Neural cell (in vitro differentiated cells): ENCODE data around the gene PRKCE. TPM values are rescaled to one million over a fixed set of nuclear protein-coding genes. Genes with fewer than 3 reads are reported as not detected.

Source experiments
- H2AFZ ChIP-seq: fragments of 200-600, 300-800 bp; sonication (generic), shearing (Covaris generic); 2 replicates; pipeline ENCODE4 v1.6.0; 2014; ENCODE audit warnings: low read depth, mild to moderate bottlenecking, antibody characterized with exemption, low read length, moderate library complexity
- H3F3A ChIP-seq: fragments of 200-600 bp; shearing (Covaris generic); 2 replicates; pipeline ENCODE4 v1.6.1; 2016; ENCODE audit warnings: mild to moderate bottlenecking, moderate library complexity, mixed read lengths, antibody characterized with exemption, low read length; ENCODE audit not compliant: insufficient read depth, poor library complexity, severe bottlenecking
- H3K27ac ChIP-seq: fragments of 200-600, 300-800 bp; sonication (generic), shearing (Covaris generic); 2 replicates; pipeline ENCODE4 v1.5.1; 2014; ENCODE audit warnings: mild to moderate bottlenecking, low read length, moderate library complexity
- H3K27me3 ChIP-seq: fragments of 300-800, 200-600 bp; sonication (generic), shearing (Covaris generic); 2 replicates; pipeline ENCODE4 v1.6.0; 2014; ENCODE audit warnings: mild to moderate bottlenecking, low read depth, low read length, moderate library complexity; ENCODE audit not compliant: insufficient read depth
- H3K36me3 ChIP-seq: fragments of 300-800, 200-600 bp; sonication (generic), shearing (Covaris generic); 2 replicates; pipeline ENCODE4 v1.5.1; 2014; ENCODE audit warnings: mild to moderate bottlenecking, antibody characterized with exemption, low read length, moderate library complexity; ENCODE audit not compliant: insufficient read depth
- H3K4me2 ChIP-seq: fragments of 300-800, 200-600 bp; sonication (generic), shearing (Covaris generic); 2 replicates; pipeline ENCODE4 v1.6.0; 2014; ENCODE audit warnings: mild to moderate bottlenecking, low read length
- H3K4me3 ChIP-seq: fragments of 300-800, 200-600 bp; sonication (generic), shearing (Covaris generic); 2 replicates; pipeline ENCODE4 v1.5.1; 2014; ENCODE audit warnings: mild to moderate bottlenecking, low read length, moderate library complexity
- H3K79me2 ChIP-seq: fragments of 200-600 bp; shearing (Covaris generic); replicated peaks from 2 replicates; pipeline ENCODE4 v1.6.0; 2014; ENCODE audit warnings: mild to moderate bottlenecking, low read length, moderate library complexity; ENCODE audit not compliant: insufficient read depth
- H3K9ac ChIP-seq: fragments of 300-800, 200-600 bp; sonication (generic), shearing (Covaris generic); 2 replicates; pipeline ENCODE4 v1.6.1; 2016; ENCODE audit warnings: mild to moderate bottlenecking, low read length, mixed read lengths
- H3K9me2 ChIP-seq: fragments of 200-600 bp; shearing (Covaris generic); 2 replicates; pipeline ENCODE4 v1.6.1; 2016; ENCODE audit warnings: mild to moderate bottlenecking, low read length, mixed read lengths; ENCODE audit not compliant: insufficient read depth
- H3K9me3 ChIP-seq: fragments of 200-600, 300-800 bp; sonication (generic), shearing (Covaris generic); 2 replicates; pipeline ENCODE4 v1.6.1; 2016; ENCODE audit warnings: mild to moderate bottlenecking, mixed run types, low read length, moderate library complexity, mixed read lengths
- H4K20me1 ChIP-seq: fragments of 200-600 bp; shearing (Covaris generic); 2 replicates; pipeline ENCODE4 v1.6.1; 2016; ENCODE audit warnings: mild to moderate bottlenecking, mixed run types; ENCODE audit not compliant: insufficient read depth
- CTCF ChIP-seq: fragments of 450-650 bp; IDR thresholded peaks from 2 replicates; pipeline ENCODE4 v1.5.1; 2014; ENCODE audit warnings: antibody characterized with exemption, mild to moderate bottlenecking, moderate library complexity; ENCODE audit not compliant: poor library complexity, severe bottlenecking
- EP300 ChIP-seq: fragments of 450-650 bp; conservative IDR thresholded peaks from 2 replicates; pipeline ENCODE4 v1.6.1; 2014; ENCODE audit warnings: antibody characterized with exemption, mild to moderate bottlenecking, moderate library complexity; ENCODE audit not compliant: poor library complexity, severe bottlenecking
- EZH2 ChIP-seq: fragments of 200-600, 300-800 bp; shearing (Covaris generic), sonication (generic); IDR thresholded peaks from 2 replicates; pipeline ENCODE4 v1.6.1; 2014; ENCODE audit warnings: antibody characterized with exemption, low read length, borderline replicate concordance, mild to moderate bottlenecking; ENCODE audit not compliant: insufficient read depth, poor library complexity, severe bottlenecking
- MXI1 ChIP-seq: fragments of 450-650 bp; conservative IDR thresholded peaks from 2 replicates; pipeline ENCODE4 v1.6.1; 2014; ENCODE audit warnings: antibody characterized with exemption, mild to moderate bottlenecking; ENCODE audit not compliant: poor library complexity, severe bottlenecking
- POLR2AphosphoS5 ChIP-seq: IDR thresholded peaks from 2 replicates; pipeline ENCODE4 v1.6.1; 2012
- RAD21 ChIP-seq: fragments of 450-650 bp; conservative IDR thresholded peaks from 2 replicates; pipeline ENCODE4 v1.6.1; 2014; ENCODE audit warnings: antibody characterized with exemption, mild to moderate bottlenecking, moderate library complexity
- REST ChIP-seq: IDR thresholded peaks from 2 replicates; pipeline ENCODE4 v1.6.1; 2012; ENCODE audit warnings: borderline replicate concordance
- SMC3 ChIP-seq: fragments of 450-650 bp; conservative IDR thresholded peaks from 2 replicates; pipeline ENCODE4 v1.6.1; 2014; ENCODE audit warnings: antibody characterized with exemption, mild to moderate bottlenecking, moderate library complexity; ENCODE audit not compliant: poor library complexity
- TAF1 ChIP-seq: IDR thresholded peaks from 2 replicates; pipeline ENCODE4 v1.6.1; 2012; ENCODE audit warnings: low read depth
- polyA plus RNA-seq: library from polyadenylated mRNA; depleted of rRNA; stranded (reverse); fragments of >200 nt; gene quantifications from 2 replicates; pipeline ENCODE4 v1.2.3, GENCODE V29; 2014

The PRKCE gene
- polyA plus RNA-seq, 1 donor from 2014 or later, result 5.4 TPM

- no peaks in the 10 kb centered on the region for H3K27me3 ChIP-seq
- TF ChIP-seq MXI1, result no peak
- TF ChIP-seq RAD21, result no peak
- TF ChIP-seq REST, result no peak
- TF ChIP-seq SMC3, result no peak
- no peak for TF ChIP-seq POLR2AphosphoS5
- TF ChIP-seq CTCF, result no peak
- no peak for TF ChIP-seq EZH2
- TF ChIP-seq EP300, result no peak
- no peak for TF ChIP-seq TAF1
- no peaks in the 10 kb centered on the region for H3K79me2 ChIP-seq
- no peaks in the 10 kb centered on the region for H3K36me3 ChIP-seq
- H2AFZ ChIP-seq, result no peak overlapping the region
- H3K4me2 ChIP-seq, result no peak overlapping the region
- H3F3A ChIP-seq, result no peaks in the 10 kb centered on the region
- no peaks in the 10 kb centered on the region for H3K9me2 ChIP-seq
- no peaks in the 10 kb centered on the region for H3K9me3 ChIP-seq
- H3K9ac ChIP-seq, result no peak overlapping the region
- no peak overlapping the region for H3K4me3 ChIP-seq
- H3K27ac ChIP-seq, result no peak overlapping the region
- no peaks in the 10 kb centered on the region for H4K20me1 ChIP-seq
Observed at GRCh38 chr2:46181306-46181705, 529.8 kb downstream of the PRKCE start.

- no peaks in the 10 kb centered on the region for H3K36me3 ChIP-seq
- no peaks in the 10 kb centered on the region for H3K9me3 ChIP-seq
- no peaks in the 10 kb centered on the region for H3F3A ChIP-seq
- H3K9ac ChIP-seq, result no peak overlapping the region
- H3K27me3 ChIP-seq, result no peaks in the 10 kb centered on the region
- no peak overlapping the region for H2AFZ ChIP-seq
- TF ChIP-seq EP300, result no peak
- TF ChIP-seq RAD21, result no peak
- TF ChIP-seq SMC3, result no peak
- H3K79me2 ChIP-seq, result no peaks in the 10 kb centered on the region
- H3K27ac ChIP-seq, result no peak overlapping the region
- no peak overlapping the region for H3K4me3 ChIP-seq
- no peaks in the 10 kb centered on the region for H3K9me2 ChIP-seq
- no peak overlapping the region for H3K4me2 ChIP-seq
- H4K20me1 ChIP-seq, result no peaks in the 10 kb centered on the region
Observed at GRCh38 chr2:46181789-46182530, 530.5 kb downstream of the PRKCE start.
